MG63 (cell line): Measurements from ENCODE around the gene CAPZA1. TPM values are rescaled to one million over a fixed set of nuclear protein-coding genes. Genes with fewer than 3 reads are reported as not detected.
A peak's percentile ranks its signal among the peaks of the same experiment; 100 is the strongest.

ENCODE experiments used
- DNase-seq: peaks from one replicate; pipeline ENCODE4 v3.0.0-alpha.2; 2020
- H3K27me3 ChIP-seq: fragments of 250-450 bp; sonication (Bioruptor Pico); 2 replicates; pipeline ENCODE4 v1.5.1; 2020; ENCODE audit warnings: mild to moderate bottlenecking, moderate library complexity
- H3K36me3 ChIP-seq: fragments of 250-450 bp; sonication (Bioruptor Pico); 2 replicates; pipeline ENCODE4 v1.5.1; 2020; ENCODE audit warnings: mild to moderate bottlenecking, moderate library complexity
- H3K4me3 ChIP-seq: fragments of 250-450 bp; sonication (Bioruptor Pico); 2 replicates; pipeline ENCODE4 v1.5.1; 2020; ENCODE audit warnings: mild to moderate bottlenecking, moderate library complexity
- H3K9me3 ChIP-seq: fragments of 250-450 bp; sonication (Bioruptor Pico); 2 replicates; pipeline ENCODE4 v1.5.1; 2020; ENCODE audit warnings: mild to moderate bottlenecking, moderate library complexity
- total RNA-seq: library from RNA; depleted of rRNA; stranded (reverse); fragments of >200 nt; shearing (Covaris generic); gene quantifications from 2 replicates; pipeline ENCODE4 v1.2.3, GENCODE V29; 2014; ENCODE audit warnings: low replicate concordance

The CAPZA1 gene
- total RNA-seq, 1 experiment from 2014 or later, result 362 TPM

DNA sequence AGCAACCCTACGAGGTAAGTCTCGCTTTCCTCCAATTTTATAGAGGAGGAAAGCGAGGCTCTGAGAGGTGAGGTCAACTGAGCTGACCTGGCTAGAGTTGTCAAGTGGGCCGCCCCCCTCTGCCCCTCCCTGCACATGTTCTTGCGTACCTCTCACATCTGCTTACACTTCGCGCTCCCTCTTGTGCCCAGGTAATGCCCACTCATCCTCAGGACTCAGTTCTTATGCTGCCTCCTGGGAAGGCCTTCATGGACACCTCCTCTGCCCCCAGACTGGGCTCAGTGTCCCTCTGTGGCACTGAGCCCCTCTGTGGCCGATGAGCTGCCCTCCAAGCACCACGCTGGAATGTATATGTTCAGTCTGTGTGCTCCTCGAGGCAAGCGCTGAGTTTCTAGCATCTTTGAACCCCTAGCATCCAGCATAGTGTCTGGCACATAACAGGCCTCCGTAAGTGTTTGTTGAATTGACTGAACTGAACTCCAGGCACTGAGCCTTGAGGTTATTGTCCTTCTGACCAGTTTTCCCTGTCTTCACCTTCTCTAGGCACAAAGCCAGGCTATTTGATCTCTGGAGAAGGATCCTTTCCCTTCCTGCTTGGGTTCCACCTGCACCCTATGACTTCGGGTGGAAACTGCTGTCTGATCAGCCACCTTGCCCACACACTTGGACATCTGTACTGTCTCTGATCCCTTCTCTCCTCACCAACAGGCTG is 68.3 kb downstream of the CAPZA1 start:
- Histone ChIP-seq H3K9me3 (no peaks in the 10 kb centered on the region), H3K36me3 (peaks cover 42% of the 10 kb centered on the region), H3K27me3 (no peaks in the 10 kb centered on the region), H3K4me3 (no peak overlapping the region)
- DNase-seq, result no peak

DNA sequence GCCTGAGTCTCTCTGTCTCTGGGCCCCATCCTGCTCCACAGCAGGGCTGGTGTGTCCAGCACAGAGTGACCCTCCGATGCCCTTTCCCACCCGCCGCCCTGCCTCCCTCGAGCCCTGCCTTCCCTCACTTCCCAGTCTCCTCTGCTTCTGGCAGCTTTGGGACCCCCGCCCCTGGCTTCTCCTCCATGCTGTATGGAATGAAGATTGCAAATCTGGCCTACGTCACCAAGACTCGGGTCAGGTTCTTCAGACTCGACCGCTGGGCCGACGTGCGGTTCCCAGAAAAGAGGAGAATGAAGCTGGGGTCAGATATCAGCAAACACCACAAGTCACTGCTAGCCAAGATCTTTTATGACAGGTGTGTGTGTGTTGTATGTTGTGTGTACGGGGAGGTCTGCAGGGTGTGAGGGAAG is 69.2 kb downstream of the CAPZA1 start:
- no peaks in the 10 kb centered on the region for H3K9me3 ChIP-seq
- DNase-seq, result no peak
- no peak overlapping the region for H3K4me3 ChIP-seq
- peaks cover 42% of the 10 kb centered on the region for H3K36me3 ChIP-seq
- no peaks in the 10 kb centered on the region for H3K27me3 ChIP-seq

DNA sequence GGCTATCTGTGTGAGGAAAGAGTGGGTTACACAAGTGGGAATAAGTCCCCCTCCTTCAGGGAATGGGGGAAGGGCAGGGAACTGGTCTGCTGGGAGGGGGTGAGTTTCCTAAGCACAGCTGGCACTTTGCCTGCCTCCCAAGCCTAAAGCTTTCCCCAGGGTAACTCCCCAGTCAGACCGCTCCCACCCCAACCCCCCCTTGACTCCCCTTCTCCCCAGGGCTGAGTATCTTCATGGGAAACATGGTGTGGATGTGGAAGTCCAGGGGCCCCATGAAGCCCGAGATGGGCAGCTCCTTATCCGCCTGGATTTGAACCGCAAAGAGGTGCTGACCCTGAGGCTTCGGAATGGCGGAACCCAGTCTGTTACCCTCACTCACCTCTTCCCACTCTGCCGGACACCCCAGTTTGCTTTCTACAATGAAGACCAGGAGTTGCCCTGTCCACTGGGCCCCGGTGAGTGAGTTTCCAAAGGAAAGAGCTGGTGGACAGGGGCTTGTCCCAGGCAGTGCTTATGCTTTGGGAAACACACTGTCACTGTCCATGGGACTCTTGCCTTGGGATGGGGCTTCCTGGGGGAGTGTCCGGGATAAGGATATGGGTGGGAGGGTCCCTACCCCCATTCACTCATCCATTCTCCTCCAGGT is 69.7 kb downstream of the CAPZA1 start:
- H3K4me3 ChIP-seq, result no peak overlapping the region
- no peaks in the 10 kb centered on the region for H3K27me3 ChIP-seq
- H3K36me3 ChIP-seq, result peaks cover 46% of the 10 kb centered on the region
- DNase-seq, result no peak
- H3K9me3 ChIP-seq, result no peaks in the 10 kb centered on the region

DNA sequence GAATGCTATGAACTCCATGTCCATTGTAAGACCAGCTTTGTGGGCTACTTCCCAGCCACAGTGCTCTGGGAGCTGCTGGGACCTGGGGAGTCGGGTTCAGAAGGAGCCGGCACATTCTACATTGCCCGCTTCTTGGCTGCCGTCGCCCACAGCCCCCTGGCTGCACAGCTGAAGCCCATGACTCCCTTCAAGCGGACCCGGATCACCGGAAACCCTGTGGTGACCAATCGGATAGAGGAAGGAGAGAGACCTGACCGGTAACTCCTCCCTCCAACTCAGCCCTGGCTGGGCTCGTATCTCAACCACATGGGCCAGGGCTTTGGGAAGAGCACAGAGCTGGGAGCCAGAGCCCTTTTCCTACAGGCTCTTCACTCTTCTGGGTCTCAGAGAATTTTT is 70.2 kb downstream of the CAPZA1 start:
- peaks cover 51% of the 10 kb centered on the region for H3K36me3 ChIP-seq

DNA sequence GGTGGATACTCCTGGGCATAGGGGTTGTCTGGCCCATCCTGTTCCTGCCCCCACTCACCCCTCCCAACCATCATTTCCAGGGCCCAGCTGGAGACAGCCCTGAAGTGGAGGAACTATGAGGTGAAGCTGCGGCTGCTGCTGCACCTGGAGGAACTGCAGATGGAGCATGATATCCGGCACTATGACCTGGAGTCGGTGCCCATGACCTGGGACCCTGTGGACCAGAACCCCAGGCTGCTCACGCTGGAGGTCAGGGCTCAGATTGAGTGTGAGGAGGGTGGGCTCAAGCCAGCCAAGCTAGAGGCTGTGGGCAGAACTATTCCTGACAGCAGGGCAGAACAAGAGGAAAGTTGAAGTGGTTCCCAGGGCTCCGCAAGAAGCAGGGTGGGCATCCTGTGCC is 73.0 kb downstream of the CAPZA1 start:
- no peak for DNase-seq
- Histone ChIP-seq H3K27me3 (no peaks in the 10 kb centered on the region), H3K4me3 (no peak overlapping the region), H3K9me3 (no peaks in the 10 kb centered on the region), H3K36me3 (peaks cover 74% of the 10 kb centered on the region)

More for the DNA sequence above, 70.2 kb downstream of the CAPZA1 start:
- no peak overlapping the region for H3K4me3 ChIP-seq
- H3K27me3 ChIP-seq, result no peaks in the 10 kb centered on the region
- no peaks in the 10 kb centered on the region for H3K9me3 ChIP-seq
- no peak for DNase-seq

DNA sequence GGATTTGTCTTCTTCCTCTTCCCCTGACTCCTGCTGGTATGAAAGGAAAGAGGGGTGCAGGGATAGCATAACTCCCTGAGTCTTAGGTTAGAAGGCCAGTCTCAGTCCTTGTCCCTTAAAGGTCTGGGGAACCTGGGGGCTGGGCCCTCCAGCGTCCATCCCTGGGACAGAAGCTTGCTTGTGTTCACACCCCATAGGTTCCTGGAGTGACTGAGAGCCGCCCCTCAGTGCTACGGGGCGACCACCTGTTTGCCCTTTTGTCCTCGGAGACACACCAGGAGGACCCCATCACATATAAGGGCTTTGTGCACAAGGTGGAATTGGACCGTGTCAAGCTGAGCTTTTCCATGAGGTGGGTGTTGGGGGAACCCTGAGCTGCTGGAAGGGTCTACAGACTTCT is 74.2 kb downstream of the CAPZA1 start:
- H3K27me3 ChIP-seq, result no peaks in the 10 kb centered on the region
- H3K36me3 ChIP-seq, result peaks cover 83% of the 10 kb centered on the region
- H3K9me3 ChIP-seq, result no peaks in the 10 kb centered on the region
- no peak overlapping the region for H3K4me3 ChIP-seq
- DNase-seq, result no peak

DNA sequence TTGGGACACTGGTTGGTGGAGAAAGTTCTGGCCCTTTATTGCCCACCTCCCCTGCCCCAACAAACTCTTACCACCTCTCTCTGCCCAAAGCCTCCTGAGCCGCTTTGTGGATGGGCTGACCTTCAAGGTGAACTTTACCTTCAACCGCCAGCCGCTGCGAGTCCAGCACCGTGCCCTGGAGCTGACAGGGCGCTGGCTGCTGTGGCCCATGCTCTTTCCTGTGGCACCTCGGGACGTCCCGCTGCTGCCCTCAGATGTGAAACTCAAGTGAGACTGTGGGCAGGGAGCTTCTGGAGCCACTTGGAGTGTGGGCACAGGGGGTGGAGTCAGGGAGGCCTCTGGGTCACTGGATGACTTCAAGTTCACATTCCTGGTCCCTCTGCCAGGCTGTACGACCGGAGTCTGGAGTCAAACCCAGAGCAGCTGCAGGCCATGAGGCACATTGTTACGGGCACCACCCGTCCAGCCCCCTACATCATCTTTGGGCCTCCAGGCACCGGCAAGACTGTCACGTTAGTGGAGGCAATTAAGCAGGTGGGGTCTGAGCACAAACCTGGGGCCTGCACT is 74.8 kb downstream of the CAPZA1 start:
- Histone ChIP-seq H3K9me3 (no peaks in the 10 kb centered on the region), H3K27me3 (no peaks in the 10 kb centered on the region), H3K36me3 (peaks cover 85% of the 10 kb centered on the region), H3K4me3 (no peak overlapping the region)
- no peak for DNase-seq

DNA sequence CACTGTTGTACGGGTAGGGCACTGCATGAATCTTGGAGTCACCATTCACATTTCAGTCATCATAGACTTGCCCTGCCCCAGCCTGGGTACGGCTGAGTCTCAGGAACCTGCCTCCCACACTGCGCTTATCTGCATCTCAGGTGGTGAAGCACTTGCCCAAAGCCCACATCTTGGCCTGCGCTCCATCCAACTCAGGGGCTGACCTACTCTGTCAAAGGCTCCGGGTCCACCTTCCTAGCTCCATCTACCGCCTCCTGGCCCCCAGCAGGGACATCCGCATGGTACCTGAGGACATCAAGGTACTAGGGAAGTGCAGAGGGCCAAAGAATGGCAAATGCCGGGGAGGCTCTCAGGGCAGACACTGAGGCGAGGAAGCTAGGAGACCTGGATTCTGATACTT is 75.6 kb downstream of the CAPZA1 start:
- Histone ChIP-seq H3K27me3 (no peaks in the 10 kb centered on the region), H3K36me3 (peaks cover 86% of the 10 kb centered on the region), H3K4me3 (no peak overlapping the region)

DNA sequence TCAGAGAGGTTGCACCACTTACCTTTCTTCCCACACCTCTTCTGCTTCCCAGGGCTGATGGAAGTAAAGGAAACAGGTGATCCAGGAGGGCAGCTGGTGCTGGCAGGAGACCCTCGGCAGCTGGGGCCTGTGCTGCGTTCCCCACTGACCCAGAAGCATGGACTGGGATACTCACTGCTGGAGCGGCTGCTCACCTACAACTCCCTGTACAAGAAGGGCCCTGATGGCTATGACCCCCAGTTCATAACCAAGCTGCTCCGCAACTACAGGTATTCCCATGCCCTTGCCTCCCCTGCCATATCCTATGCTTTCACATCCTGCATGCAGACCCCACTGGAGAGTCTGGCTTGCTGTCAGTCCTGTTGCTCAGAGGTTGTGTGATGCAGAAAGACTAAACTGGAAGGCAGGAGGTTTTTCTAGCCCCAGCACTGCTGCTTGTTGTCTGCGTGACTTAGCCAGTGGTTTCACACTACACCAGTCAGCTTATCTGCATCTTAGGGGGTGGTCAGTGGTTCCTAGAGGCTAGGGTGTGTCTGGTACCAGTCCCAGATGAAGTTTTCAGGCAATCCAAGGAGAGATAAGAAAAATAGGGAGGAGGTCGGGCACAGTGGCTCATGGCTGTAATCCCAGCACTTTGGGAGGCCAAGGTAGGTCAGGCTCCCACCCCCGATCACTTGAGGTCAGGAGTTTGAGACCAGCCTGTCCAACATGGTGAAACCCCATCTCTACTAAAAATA is 77.1 kb downstream of the CAPZA1 start:
- no peak for DNase-seq
- peaks cover 88% of the 10 kb centered on the region for H3K36me3 ChIP-seq
- H3K9me3 ChIP-seq, result no peaks in the 10 kb centered on the region
- no peaks in the 10 kb centered on the region for H3K27me3 ChIP-seq
- H3K4me3 ChIP-seq, result no peak overlapping the region

More for the DNA sequence above, 75.6 kb downstream of the CAPZA1 start:
- H3K9me3 ChIP-seq, result no peaks in the 10 kb centered on the region
- DNase-seq, result no peak

DNA sequence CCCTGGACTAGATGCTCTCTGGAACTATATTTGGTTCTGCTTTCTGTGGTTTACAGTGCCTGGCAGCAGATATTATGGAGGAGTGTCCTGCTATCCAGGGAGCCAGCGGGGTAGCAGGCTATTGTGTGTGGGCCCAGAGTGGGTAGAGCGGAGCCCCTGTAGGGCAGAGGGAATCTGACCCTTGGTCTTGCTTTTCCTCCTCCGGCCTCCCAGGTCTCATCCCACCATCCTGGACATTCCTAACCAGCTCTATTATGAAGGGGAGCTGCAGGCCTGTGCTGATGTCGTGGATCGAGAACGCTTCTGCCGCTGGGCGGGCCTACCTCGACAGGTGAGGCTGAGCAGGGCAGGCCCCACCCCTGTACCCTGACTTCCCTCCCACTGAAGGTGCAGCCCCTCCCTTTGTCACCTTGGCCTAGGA is 78.2 kb downstream of the CAPZA1 start:
- no peaks in the 10 kb centered on the region for H3K27me3 ChIP-seq
- DNase-seq, result no peak
- no peaks in the 10 kb centered on the region for H3K9me3 ChIP-seq
- peaks cover 89% of the 10 kb centered on the region for H3K36me3 ChIP-seq
- H3K4me3 ChIP-seq, result no peak overlapping the region

DNA sequence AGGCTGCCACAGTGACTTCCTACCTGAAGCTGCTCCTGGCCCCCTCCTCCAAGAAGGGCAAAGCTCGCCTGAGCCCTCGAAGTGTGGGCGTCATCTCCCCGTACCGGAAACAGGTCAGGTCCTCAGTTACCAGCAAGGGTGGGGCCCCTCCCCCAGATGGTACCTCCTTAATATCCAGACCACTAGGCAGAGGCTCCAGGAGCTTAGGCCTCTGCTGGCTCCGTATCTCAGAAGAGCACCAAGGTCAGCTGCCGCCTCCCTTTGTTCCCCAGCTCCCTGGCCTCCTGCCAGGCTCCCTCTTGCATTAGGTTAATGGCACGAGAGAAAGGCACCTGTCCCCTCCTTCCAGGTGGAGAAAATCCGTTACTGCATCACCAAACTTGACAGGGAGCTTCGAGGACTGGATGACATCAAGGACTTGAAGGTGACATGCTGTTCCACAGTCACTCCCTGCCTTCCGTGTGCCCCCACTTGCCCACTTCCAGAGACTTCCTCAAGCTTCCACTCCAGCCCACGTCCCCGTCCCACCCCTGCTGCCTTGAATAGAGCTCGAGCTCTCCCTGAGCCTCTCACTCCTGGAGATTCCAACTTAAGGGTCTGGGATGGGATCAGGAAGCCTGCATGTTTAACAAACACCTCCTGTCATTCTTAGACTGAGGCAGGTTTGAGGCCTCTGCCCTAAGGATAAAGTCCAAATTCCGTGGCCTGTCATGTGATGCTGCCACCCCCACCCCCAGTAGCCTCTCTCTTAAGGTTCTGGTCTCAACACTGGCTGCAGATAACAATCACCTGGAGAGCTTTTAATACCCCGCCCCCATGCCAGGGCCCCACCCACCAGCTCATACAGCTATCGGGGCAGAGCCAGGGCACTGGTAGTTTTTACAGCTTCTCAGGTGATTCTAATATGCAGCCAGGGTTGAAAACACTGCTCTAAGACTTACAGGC is 79.0 kb downstream of the CAPZA1 start:
- Histone ChIP-seq H3K4me3 (no peak overlapping the region), H3K36me3 (peaks cover 92% of the 10 kb centered on the region)

DNA sequence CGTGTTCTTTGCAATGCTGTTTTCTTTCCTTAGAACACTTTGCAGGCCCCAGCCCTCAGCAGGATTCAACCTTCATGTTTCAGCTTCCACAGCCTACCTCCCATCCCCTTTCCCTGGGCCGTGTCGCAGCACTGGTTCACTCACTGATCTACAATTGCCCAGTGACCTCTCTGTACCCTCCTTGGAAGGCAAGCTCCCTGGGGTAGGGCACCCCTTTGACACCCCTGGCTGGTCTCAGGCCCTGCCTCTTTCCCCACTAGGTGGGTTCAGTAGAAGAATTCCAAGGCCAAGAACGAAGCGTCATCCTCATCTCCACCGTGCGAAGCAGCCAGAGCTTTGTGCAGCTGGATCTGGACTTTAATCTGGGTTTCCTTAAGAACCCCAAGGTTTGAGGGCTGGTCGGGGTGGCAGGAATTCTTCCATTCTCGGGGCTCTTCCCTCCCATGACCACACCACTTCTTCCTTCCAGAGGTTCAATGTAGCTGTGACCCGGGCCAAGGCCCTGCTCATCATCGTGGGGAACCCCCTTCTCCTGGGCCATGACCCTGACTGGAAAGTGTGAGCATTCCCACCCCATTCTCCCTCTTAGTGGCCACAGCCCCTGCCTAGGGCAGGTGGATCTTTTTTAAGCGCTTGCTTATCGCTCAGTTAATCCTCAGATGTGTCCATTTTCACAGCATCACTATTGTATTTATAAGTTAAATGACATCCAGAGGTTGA is 80.0 kb downstream of the CAPZA1 start:
- no peak for DNase-seq
- H3K4me3 ChIP-seq, result no peak overlapping the region
- no peaks in the 10 kb centered on the region for H3K27me3 ChIP-seq
- peaks cover 94% of the 10 kb centered on the region for H3K36me3 ChIP-seq
- H3K9me3 ChIP-seq, result no peaks in the 10 kb centered on the region

More for the DNA sequence above, 79.0 kb downstream of the CAPZA1 start:
- DNase-seq, result no peak
- no peaks in the 10 kb centered on the region for H3K9me3 ChIP-seq
- no peaks in the 10 kb centered on the region for H3K27me3 ChIP-seq

DNA sequence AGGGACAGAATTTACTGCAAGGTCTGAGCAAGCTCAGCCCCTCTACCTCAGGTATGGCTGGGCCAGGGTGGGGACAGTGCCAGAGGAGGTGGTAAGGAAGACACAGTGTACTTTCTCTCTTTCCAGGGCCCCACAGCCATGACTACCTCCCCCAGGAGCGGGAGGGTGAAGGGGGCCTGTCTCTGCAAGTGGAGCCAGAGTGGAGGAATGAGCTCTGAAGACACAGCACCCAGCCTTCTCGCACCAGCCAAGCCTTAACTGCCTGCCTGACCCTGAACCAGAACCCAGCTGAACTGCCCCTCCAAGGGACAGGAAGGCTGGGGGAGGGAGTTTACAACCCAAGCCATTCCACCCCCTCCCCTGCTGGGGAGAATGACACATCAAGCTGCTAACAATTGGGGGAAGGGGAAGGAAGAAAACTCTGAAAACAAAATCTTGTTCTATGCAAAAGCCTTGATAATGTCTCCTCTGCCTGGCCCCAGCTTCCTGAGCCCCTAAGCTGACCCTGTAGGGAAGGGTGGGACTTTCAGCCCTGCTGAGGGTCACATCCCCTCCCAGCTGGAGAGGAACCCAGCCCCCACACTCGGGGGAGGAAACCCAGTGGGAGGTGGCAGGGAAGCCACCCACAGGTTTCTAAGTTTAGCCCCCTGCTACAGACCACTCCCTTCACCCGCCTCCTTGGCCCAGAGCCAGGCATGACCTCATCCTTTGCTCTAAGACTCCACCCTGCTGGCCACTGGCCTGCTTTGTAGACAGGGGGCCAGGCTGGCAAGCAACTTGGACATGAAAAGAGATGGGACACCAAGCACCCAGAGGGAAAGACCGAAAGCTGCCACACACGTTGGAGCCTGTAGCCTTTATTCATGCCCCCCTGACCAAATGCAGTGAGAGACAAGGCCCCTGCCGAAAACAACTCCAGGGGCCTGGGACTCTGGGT is 80.9 kb downstream of the CAPZA1 start:
- Histone ChIP-seq H3K27me3 (no peaks in the 10 kb centered on the region), H3K4me3 (no peak overlapping the region), H3K36me3 (peaks cover 90% of the 10 kb centered on the region), H3K9me3 (no peaks in the 10 kb centered on the region)
- DNase-seq, result peak; percentile 95

DNA sequence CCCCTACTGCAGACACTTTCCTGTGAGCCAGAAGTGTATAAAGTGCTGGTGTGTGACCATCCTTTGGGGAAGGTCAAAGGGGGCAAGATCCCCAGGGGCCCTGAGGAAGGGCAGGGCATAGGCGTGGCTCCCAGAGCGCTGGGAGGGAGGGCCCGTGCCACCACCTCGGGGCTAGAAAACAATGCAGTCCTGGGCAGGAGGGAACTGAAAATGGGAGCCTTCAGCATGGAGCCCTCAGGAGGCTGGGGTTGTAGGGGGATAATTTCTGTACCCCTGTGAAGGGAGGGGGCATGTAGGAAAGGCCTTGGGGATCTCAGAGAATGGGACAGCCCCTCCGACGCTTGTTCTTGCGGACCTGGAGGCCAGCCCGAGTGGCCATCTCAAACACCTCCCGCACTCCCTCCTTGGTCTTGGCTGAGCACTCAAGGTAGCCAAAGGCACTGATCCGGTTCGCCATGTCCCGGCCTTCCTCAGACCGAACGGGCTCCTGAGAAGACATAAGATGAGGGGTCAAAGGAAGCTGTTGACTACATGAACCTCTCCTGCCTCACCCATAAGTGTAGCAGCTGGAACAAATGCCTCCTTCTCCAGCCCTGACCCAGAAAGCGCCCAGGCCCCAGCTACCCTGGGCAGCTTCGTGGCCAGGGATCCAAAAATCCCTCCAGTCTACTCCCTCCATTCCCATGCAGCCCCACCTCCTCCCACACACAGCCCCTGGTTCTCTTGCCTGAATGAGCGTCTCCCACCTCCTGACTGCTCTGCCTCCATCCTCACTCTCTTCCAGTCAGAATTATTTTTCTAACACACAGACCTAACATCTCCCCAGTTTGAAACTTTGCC is 81.8 kb downstream of the CAPZA1 start:
- no peak for DNase-seq
- no peaks in the 10 kb centered on the region for H3K9me3 ChIP-seq
- no peaks in the 10 kb centered on the region for H3K27me3 ChIP-seq
- peaks cover 87% of the 10 kb centered on the region for H3K36me3 ChIP-seq
- H3K4me3 ChIP-seq, result no peak overlapping the region
